Panc1 (cell line): ENCODE data around the gene CSTF1.

ENCODE experiments used
- CTCF ChIP-seq: fragments of 450-650 bp; IDR thresholded peaks from 2 replicates; pipeline ENCODE4 v1.5.1; 2017; ENCODE audit warnings: mild to moderate bottlenecking
- POLR2AphosphoS5 ChIP-seq: IDR thresholded peaks from 2 replicates; pipeline ENCODE4 v1.6.1; 2012; ENCODE audit warnings: mild to moderate bottlenecking, low read depth, low read length, moderate library complexity
- REST ChIP-seq, 2 experiments: IDR thresholded peaks; 2 replicates each; pipeline ENCODE4 v1.6.1; 2011 to 2012; ENCODE audit warnings: low read depth in 2 of 2, control low read depth in 1 of 2, low read length in 1 of 2, mild to moderate bottlenecking in 1 of 2, moderate library complexity in 1 of 2; ENCODE audit not compliant: insufficient read depth in 1 of 2
- SIN3A ChIP-seq: IDR thresholded peaks from 2 replicates; pipeline ENCODE4 v1.6.1; 2012; ENCODE audit warnings: low read depth, mild to moderate bottlenecking, low read length, moderate library complexity, borderline replicate concordance; ENCODE audit not compliant: insufficient read depth

DNA sequence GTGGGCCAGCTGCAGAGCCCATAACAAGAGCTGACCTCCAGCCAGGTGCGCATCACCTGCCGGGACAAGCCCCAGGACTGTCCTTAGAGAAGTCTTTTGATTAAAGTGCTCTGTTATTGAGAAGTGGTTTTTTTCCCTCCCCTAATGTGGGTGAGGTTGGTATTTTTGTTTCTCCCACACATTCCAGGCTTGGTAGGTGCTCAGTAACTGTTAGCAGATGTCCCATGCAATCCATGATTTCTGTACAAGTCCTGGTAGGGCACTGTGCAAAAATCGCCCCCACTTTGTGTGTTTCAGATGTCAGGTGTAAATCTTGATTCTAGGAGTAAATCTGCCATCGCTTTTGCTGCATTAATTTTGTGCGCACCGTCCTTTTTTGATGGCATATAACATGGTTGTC lies 29.0 kb upstream of the CSTF1 start:
- TF ChIP-seq CTCF (no peak), SIN3A (no peak), POLR2AphosphoS5 (no peak), REST (IDR thresholded peaks at IDR 0.05; ENCODE audit: insufficient read depth in 1 of 2, low read depth in 2 of 2, low read length in 1 of 2) (no peak)
